ENCODE results near the gene FAM177A1.
"Not testable (repeated sequence)": the region's sequence is repeated elsewhere in the genome, so short reads cannot be mapped to it uniquely, and the experiment has no call there.

Gene FAM177A1

GRCh38 chr14:35046048-35046750, at the start of gene FAM177A1:
Gene FAM177A1 (plus strand): TSS chr14:35046272. CDS start chr14:35046464, 192 bp downstream.
- DNase-seq = peak; percentile 93 to 99

- DNase-seq = no peak
These were observed 48.3 kb upstream of the FAM177A1 start for GRCh38 chr14:34997762-34998161.

DNA sequence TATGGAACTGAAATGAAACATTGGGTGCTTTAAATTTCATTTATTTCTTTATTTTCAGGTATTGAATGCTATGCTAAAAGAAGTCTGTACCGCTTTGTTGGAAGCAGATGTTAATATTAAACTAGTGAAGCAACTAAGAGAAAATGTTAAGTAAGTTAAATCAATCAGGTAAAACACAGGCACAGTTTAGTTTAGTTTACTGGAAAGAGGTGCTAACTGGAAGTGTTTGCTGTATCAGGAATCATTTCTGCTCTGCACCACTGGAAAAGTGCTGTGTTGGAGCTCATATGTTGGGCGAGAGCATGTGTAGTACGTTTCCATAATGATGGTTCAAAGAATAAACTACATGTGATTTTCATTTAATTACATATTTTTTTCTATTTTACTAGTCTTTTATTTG, 46.6 kb upstream of the FAM177A1 start:
- no peak for DNase-seq

GRCh38 chr14:35001621-35002020, 44.5 kb upstream of the FAM177A1 start:
- no peak for DNase-seq

GRCh38 chr14:35004839-35005238, 41.2 kb upstream of the FAM177A1 start:
- no peak for DNase-seq

GRCh38 chr14:35016568-35016967, 29.5 kb upstream of the FAM177A1 start:
- DNase-seq = no peak

- DNase-seq = no peak
These were observed 25.4 kb upstream of the FAM177A1 start for GRCh38 chr14:35020713-35021112.

DNA sequence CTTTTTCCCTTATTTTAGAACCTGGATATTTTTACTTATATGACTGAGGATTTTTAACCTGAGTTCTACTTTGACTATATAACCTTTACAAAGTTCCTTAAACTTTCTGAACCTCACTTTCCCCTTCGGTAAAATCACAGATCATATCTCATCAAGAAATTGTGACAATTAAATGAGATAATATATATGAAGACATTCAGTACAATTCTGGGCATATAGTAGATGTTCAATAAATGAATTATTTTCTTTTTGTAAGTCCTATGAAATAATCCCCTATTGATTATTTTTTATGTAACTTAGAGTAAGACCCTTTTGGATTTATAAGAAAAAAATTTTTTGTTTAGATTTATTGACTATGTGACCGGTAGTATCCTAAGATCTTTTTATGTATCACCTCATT, 17.6 kb upstream of the FAM177A1 start:
- DNase-seq = no peak

DNA sequence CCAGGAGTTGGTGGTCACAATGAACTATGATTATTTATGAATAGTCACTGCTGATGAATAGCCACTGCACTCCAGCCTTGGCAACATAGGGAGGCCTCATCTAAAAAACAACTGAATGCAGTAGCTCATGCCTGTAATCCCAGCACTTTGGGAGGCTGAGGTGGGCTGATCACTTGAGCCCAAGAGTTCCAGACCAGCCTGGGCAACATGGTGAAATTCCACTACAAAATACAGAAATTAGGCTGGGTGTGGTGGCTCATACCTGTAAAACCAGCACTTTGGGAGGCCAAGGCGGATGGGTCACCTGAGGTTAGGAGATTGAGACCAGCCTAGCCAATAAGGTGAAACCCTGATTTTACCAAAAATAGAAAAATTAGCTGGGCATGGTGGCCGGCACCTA, 13.5 kb upstream of the FAM177A1 start:
- no peak for DNase-seq

DNA sequence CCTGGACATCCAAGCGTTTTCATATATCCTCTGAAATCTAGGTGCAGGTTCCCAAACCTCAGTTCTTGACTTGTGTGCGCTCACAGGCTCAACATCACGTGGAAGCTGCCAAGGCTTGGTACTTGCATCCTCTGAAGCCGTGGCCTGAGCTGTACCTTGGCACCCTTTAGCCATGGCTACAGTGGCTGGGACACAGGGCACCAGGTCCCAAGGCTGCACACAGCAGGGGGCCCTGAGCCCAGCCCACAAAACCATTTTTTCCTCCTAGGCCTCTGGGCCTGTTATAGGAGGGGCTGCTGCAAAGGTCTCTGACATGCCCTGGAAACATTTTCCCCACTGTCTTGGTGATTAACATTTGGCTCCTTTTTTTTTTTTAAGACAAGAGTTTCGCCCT, 11.6 kb upstream of the FAM177A1 start:
- DNase-seq = no peak

DNA sequence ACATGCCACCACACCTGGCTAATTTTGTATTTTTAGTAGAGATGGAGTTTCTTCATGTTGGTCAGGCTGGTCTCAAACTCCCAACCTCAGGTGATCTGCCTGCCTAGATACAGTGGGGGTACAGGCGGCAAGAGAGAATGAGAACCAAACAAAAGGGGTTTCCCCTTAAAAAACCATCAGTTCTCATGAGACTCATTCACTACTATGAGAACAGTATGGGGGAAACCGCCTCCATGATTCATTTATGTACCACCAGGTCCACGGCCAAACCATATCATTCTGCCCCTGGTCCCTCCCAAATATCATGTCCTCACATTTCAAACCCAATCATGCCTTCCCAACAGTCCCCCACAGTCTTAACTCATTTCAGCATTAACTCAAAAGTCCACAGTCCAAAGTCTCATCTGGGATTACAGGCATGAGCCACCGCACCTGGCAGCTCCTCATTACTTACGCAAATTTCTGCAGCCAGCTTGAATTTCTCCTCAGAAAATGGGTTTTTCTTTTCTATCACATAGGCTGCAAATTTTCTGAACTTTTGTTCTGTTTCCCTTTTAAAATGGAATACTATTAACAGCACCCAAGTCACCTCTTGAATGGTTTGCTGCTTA, 11.0 kb upstream of the FAM177A1 start:
- not testable (repeated sequence) for DNase-seq

- DNase-seq = not testable (repeated sequence)
These were observed 7.8 kb upstream of the FAM177A1 start for GRCh38 chr14:35038312-35038711.

- no peak for DNase-seq
These were observed 3.4 kb upstream of the FAM177A1 start for GRCh38 chr14:35042632-35043031.

DNA sequence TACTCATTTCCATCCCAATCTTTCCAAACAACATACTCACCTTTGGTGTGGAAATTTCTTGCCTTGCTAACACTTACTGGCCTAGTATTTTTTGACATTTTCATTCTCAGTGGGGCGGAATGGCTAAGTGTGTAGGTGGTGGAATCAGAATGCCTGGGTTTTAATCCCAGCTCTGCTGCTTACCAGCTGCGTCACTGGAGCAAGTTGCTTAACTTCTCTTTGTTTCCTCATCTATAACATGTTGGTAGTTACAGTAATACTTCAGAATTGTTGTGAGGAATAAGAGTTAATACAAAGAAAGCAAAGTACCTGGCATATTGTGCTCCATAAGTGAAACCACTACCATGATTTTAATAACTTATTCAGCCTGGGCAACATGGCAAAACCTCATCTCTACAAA, 3.0 kb upstream of the FAM177A1 start:
- no peak for DNase-seq

GRCh38 chr14:35044939-35045797, 904 bp upstream of the FAM177A1 start:
- DNase-seq = no peak

DNA sequence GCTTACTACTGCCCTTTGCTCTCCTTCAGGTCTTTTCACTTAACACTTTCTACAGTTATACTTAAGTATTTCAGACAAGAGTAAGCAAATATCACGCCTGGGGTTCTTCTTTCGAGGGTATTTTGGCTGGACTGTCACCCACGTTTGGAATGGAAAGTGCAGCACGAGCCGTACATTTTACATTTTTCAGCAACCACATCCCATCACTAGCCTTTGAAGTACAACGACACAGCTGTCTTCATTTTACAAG, 349 bp upstream of the FAM177A1 start:
- no peak for DNase-seq

DNA sequence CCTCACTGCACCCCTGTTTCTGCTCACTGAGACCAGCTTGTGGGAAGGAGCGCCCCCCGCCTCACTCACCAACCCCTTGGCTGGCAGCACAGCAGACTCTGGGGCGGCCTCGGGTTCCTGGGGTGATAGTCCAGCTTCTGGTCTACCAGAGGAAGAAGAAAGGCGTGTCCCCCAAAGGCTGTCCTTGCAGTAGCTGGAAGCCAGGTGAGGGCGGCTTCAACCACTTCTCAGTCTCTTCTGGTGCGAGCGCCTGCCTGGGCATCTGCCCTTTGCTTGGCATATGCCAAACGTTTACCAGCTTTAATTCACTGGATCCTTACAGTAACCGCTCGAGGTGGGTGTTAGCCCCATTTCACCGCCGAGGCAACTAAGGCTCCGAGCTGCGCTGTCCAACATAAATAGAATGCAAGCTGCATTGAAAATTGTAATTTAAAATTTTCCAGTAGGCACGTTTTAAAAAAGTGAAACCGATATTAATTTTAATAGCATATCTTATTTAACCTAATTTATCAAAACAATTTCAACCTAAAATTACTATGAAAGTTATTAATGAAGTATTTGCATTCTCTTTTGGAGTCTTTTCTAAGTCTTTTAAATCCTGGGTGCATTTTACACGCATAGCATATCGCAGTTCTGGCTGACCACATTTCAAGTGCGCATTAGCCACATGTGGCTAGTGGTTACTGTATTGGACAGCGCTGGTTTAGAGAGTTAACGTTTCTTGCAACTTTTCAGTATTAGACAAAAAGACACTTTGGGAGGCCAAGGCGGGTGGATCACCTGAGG, 872 bp downstream of the FAM177A1 start:
- DNase-seq = peak in 1 of 2 experiments; percentile 16

DNA sequence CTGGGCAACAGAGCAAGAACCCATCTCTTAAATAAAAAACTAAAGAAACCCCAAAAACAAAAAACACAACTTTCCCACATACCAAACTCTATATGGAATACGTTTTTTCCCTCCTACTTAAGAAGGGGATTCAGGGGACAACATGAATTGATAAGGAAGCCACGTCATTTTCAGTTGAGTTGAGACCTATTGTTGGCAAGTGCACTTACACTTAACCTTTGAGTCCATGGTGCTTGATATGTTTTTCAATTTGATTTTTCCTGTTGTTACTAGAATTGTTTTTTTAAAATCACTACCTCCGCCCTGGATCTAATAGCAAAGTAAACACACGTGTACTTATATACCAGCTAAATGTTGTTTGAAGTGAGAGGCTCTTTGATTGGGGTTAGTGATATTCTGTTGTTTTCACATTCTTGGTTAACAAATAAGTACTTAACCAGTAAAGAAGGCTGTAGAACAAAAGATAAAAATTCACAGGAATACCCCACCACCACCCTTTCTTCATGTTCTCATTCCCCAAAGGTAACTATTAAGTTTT, 2.0 kb downstream of the FAM177A1 start:
- DNase-seq = no peak

DNA sequence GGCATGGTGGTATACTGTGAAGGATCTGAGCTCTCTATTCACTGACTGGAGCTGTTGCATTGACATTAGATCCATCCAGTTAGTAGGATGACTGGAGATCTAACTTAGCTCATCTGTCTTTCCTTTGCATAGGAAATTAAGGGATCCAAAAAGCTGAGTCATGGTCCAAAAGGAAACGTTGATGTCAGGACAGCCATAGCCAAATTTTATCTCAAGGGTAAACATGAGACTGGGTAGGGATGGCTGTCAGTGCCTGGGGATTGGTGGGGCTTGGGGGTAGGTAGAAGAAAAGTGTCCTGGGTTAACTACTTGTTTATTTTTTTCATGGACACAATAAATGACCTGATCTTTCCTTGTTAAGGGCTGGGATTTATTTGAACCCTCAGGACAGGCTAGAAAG, 4.6 kb downstream of the FAM177A1 start:
- DNase-seq = no peak

DNA sequence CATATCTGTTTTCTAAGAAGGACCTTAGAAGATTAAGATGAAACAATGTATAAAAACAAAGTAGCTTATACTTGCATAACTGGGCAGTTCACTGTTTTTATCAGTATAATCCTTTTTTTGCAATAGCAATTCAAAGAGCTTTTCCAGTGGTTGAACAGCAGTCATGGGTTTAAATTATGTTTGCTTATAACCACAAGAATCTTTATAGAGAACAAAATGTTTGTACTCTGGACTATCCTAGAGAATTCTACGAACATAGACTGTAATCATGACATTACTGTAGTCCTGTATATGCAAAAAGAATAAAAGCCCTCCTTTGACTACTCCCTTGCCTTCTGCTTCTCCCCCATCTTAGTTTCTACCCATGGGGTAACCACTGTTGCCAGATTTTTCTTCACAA, 5.7 kb downstream of the FAM177A1 start:
- no peak for DNase-seq

DNA sequence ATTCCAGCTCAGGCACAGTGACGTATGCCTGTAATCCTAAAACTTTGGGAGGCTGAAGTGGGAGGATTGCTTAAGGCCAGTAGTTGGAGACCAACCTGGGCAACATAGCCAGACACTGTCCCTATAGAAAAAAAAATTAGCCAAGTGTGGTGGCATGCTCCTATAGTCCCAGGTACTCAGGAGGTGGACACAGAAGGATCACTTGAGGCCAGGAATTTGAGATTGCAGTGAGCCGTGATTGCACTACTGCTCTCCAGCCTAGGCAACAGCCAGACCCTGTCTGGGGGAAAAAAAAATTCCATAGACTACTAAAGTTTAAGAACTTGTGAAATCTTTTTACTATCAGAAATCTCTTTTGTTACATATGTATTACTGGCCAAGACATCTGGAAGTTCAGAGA, 6.6 kb downstream of the FAM177A1 start:
- no peak for DNase-seq

GRCh38 chr14:35061113-35061791, 15.2 kb downstream of the FAM177A1 start:
- DNase-seq = not testable (repeated sequence)
